Tibial artery (tissue), 4 donors: ENCODE results near the gene CLK3.

Experiments used
- DNase-seq, 2 donors: peaks; one replicate each; pipeline ENCODE4 v3.0.0-alpha.2; 2019
- H3K27ac ChIP-seq, 2 donors: fragments of 200-600 bp; sonication (generic) in 1 of 2; 1 replicate in 1 of 2; 2 replicates in 1 of 2; pipeline ENCODE4 v1.5.1; 2018 to 2019; ENCODE audit warnings: mild to moderate bottlenecking in 1 of 2
- H3K27me3 ChIP-seq, 2 donors: fragments of 200-600 bp; sonication (generic) in 1 of 2; one replicate each; pipeline versions ENCODE4 v1.5.1 to v1.6.0; 2016 to 2019
- H3K36me3 ChIP-seq, 3 donors: fragments of 200-600 bp; sonication (generic) in 2 of 3; one replicate each; pipeline ENCODE4 v1.5.1; 2016 to 2019; ENCODE audit warnings: mild to moderate bottlenecking in 2 of 3
- H3K4me1 ChIP-seq, 4 donors: fragments of 200-600 bp; sonication (generic) in 2 of 4; 1 replicate in 3 of 4; 2 replicates in 1 of 4; pipeline ENCODE4 v1.5.1; 2016 to 2019
- H3K4me3 ChIP-seq, 2 donors: fragments of 200-600 bp; sonication (generic) in 1 of 2; 1 replicate in 1 of 2; 2 replicates in 1 of 2; pipeline ENCODE4 v1.5.1; 2018 to 2019; ENCODE audit warnings: mild to moderate bottlenecking in 2 of 2
- H3K9me3 ChIP-seq, 3 donors: fragments of 200-600 bp; sonication (generic) in 1 of 3; one replicate each; pipeline ENCODE4 v1.5.1; 2016 to 2019
- CTCF ChIP-seq, 2 experiments: fragments of 200-600 bp in 1 of 2; fragments of 450-650 bp in 1 of 2; IDR thresholded peaks; one replicate each; pipeline ENCODE4 v1.5.1; 2017 to 2019; ENCODE audit warnings: antibody characterized with exemption in 2 of 2, mild to moderate bottlenecking in 1 of 2, moderate library complexity in 1 of 2
- intact Hi-C: fragments of 100-400 bp; cut with DNase I; formaldehyde crosslinking; loops from one replicate; pipeline ENCODE4 v1.15.0; 2023; ENCODE audit warnings: low total_unique reads

Gene CLK3

GRCh38 chr15:74624020-74624602 lies 8.5 kb downstream of the CLK3 start:
- DNase-seq = peak in 1 of 2 donors; percentile 10
- H3K4me3 ChIP-seq = no peak overlapping the region
- intact Hi-C loops = no loop called here
- no peak for TF ChIP-seq CTCF (IDR thresholded peaks at IDR 0.05)
- peaks cover 0 to 23% (median 13%) of the 10 kb centered on the region in 4 donors for H3K4me1 ChIP-seq
- no peak overlapping the region for H3K27ac ChIP-seq
- peaks cover 99 to 100% (median 100%) of the 10 kb centered on the region in 3 donors for H3K36me3 ChIP-seq
- H3K9me3 ChIP-seq = no peaks in the 10 kb centered on the region
- H3K27me3 ChIP-seq = no peaks in the 10 kb centered on the region

GRCh38 chr15:74625693-74626092 lies 10.1 kb downstream of the CLK3 start:
- H3K27me3 ChIP-seq = no peaks in the 10 kb centered on the region
- H3K4me1 ChIP-seq = peaks cover 0 to 16% (median 6%) of the 10 kb centered on the region in 4 donors
- no peaks in the 10 kb centered on the region for H3K9me3 ChIP-seq
- intact Hi-C loops = no loop called here
- no peak for DNase-seq
- TF ChIP-seq CTCF (IDR thresholded peaks at IDR 0.05) = no peak
- peaks cover 86 to 100% (median 100%) of the 10 kb centered on the region in 3 donors for H3K36me3 ChIP-seq
- H3K27ac ChIP-seq = no peak overlapping the region
- H3K4me3 ChIP-seq = no peak overlapping the region

GRCh38 chr15:74626336-74626735 lies 10.7 kb downstream of the CLK3 start:
- DNase-seq = no peak

GRCh38 chr15:74626752-74627692 lies 11.4 kb downstream of the CLK3 start:
- no peak for DNase-seq
- intact Hi-C loops = no loop called here
- Histone ChIP-seq H3K27ac (no peak overlapping the region), H3K9me3 (no peaks in the 10 kb centered on the region), H3K36me3 (peaks cover 78 to 100% (median 95%) of the 10 kb centered on the region in 3 donors), H3K27me3 (no peaks in the 10 kb centered on the region), H3K4me3 (no peak overlapping the region), H3K4me1 (peaks cover 0 to 7% (median 0%) of the 10 kb centered on the region in 4 donors)
- TF ChIP-seq CTCF (IDR thresholded peaks at IDR 0.05) = no peak

More at GRCh38 chr15:74626336-74626735, 10.7 kb downstream of the CLK3 start:
- H3K27ac ChIP-seq = no peak overlapping the region
- peaks cover 0 to 10% (median under 1%) of the 10 kb centered on the region in 4 donors for H3K4me1 ChIP-seq
- no peak overlapping the region for H3K4me3 ChIP-seq
- H3K9me3 ChIP-seq = no peaks in the 10 kb centered on the region
- H3K36me3 ChIP-seq = peaks cover 84 to 100% (median 99%) of the 10 kb centered on the region in 3 donors
- intact Hi-C loops = no loop called here
- TF ChIP-seq CTCF (IDR thresholded peaks at IDR 0.05) = no peak
- H3K27me3 ChIP-seq = no peaks in the 10 kb centered on the region

- Histone ChIP-seq H3K4me1 (peaks cover 0 to 7% (median 0%) of the 10 kb centered on the region in 4 donors), H3K27me3 (no peaks in the 10 kb centered on the region), H3K9me3 (no peaks in the 10 kb centered on the region), H3K36me3 (peaks cover 71 to 100% (median 95%) of the 10 kb centered on the region in 3 donors), H3K4me3 (no peak overlapping the region), H3K27ac (no peak overlapping the region)
- no peak for TF ChIP-seq CTCF (IDR thresholded peaks at IDR 0.05)
- no peak for DNase-seq
- intact Hi-C loops = no loop called here
Observed at GRCh38 chr15:74627766-74628165, 12.1 kb downstream of the CLK3 start.
